ENCODE results near the gene HDAC9. TPM values are rescaled to one million over a fixed set of nuclear protein-coding genes. Genes with fewer than 3 reads are reported as not detected.

HDAC9 gene
- polyA plus RNA-seq, 1 donor = 18.6 TPM

- no peak for DNase-seq
These were observed 302.7 kb downstream of the HDAC9 start for GRCh38 chr7:18798088-18798906.

- DNase-seq = no peak
These were observed 304.4 kb downstream of the HDAC9 start for GRCh38 chr7:18799899-18800298.

GRCh38 chr7:18803923-18804322 is 308.4 kb downstream of the HDAC9 start:
- no peak for DNase-seq

GRCh38 chr7:18806177-18806576 is 310.6 kb downstream of the HDAC9 start:
- no peak for DNase-seq

GRCh38 chr7:18808026-18808425 is 312.5 kb downstream of the HDAC9 start:
- no peak for DNase-seq

- no peak for DNase-seq
These were observed 319.9 kb downstream of the HDAC9 start for GRCh38 chr7:18815261-18815960.

- no peak for DNase-seq
These were observed 325.4 kb downstream of the HDAC9 start for GRCh38 chr7:18820981-18821380.

GRCh38 chr7:18821554-18821953 is 326.0 kb downstream of the HDAC9 start:
- no peak for DNase-seq

GRCh38 chr7:18824157-18824556 is 328.6 kb downstream of the HDAC9 start:
- no peak for DNase-seq

GRCh38 chr7:18828260-18828993 is 332.9 kb downstream of the HDAC9 start:
- no peak for DNase-seq

- no peak for DNase-seq
These were observed 333.7 kb downstream of the HDAC9 start for GRCh38 chr7:18828994-18829857.

GRCh38 chr7:18829858-18830285 is 334.3 kb downstream of the HDAC9 start:
- DNase-seq = peak; percentile 76

GRCh38 chr7:18831419-18831818 is 335.9 kb downstream of the HDAC9 start:
- peak; percentile 74 for DNase-seq

GRCh38 chr7:18831943-18832342 is 336.4 kb downstream of the HDAC9 start:
- DNase-seq = no peak

- no peak for DNase-seq
These were observed 339.0 kb downstream of the HDAC9 start for GRCh38 chr7:18834577-18834976.

GRCh38 chr7:18835001-18835690 is 339.6 kb downstream of the HDAC9 start:
- DNase-seq = no peak

GRCh38 chr7:18843979-18844378 is 348.4 kb downstream of the HDAC9 start:
- no peak for DNase-seq

GRCh38 chr7:18844735-18845134 is 349.2 kb downstream of the HDAC9 start:
- DNase-seq = no peak

GRCh38 chr7:18845700-18846099 is 350.2 kb downstream of the HDAC9 start:
- DNase-seq = no peak

GRCh38 chr7:18846765-18847215 is 351.2 kb downstream of the HDAC9 start:
- no peak for DNase-seq

- DNase-seq = no peak
These were observed 353.6 kb downstream of the HDAC9 start for GRCh38 chr7:18849130-18849529.

GRCh38 chr7:18855796-18856195 is 360.2 kb downstream of the HDAC9 start:
- DNase-seq = no peak

Data from hindlimb muscle (tissue), 1 donor.